Chondrocyte (in vitro differentiated cells): ENCODE data around the gene AP1G2. TPM values are rescaled to one million over a fixed set of nuclear protein-coding genes. Genes with fewer than 3 reads are reported as not detected.

Experiments
- DNase-seq: peaks from one replicate; pipeline ENCODE4 v3.0.0; 2021; ENCODE audit warnings: mixed read lengths, low spot score
- H3K27ac Mint-ChIP-seq: one replicate; pipeline ENCODE4 v1.8.0; 2021; ENCODE audit warnings: mild to moderate bottlenecking, moderate library complexity, mixed read lengths; ENCODE audit not compliant: unreplicated experiment
- H3K27me3 Mint-ChIP-seq: 2 replicates; pipeline ENCODE4 v1.8.0; 2021; ENCODE audit warnings: low read depth, mixed read lengths
- H3K36me3 Mint-ChIP-seq: 2 replicates; pipeline ENCODE4 v1.8.0; 2021; ENCODE audit warnings: low read depth, mixed read lengths
- H3K4me1 Mint-ChIP-seq: 2 replicates; pipeline ENCODE4 v1.8.0; 2021; ENCODE audit warnings: low read depth, mild to moderate bottlenecking, mixed read lengths
- H3K4me3 Mint-ChIP-seq: one replicate; pipeline ENCODE4 v1.8.0; 2021; ENCODE audit warnings: mild to moderate bottlenecking, moderate library complexity, mixed read lengths; ENCODE audit not compliant: unreplicated experiment
- H3K9me3 Mint-ChIP-seq: 2 replicates; pipeline ENCODE4 v1.8.0; 2021; ENCODE audit warnings: low read depth, mixed read lengths
- total RNA-seq: library from RNA; stranded (reverse); gene quantifications from 3 replicates; pipeline ENCODE4 v1.2.1, GENCODE V29; 2021
- TF ChIP-seq, protein P1 (sequence below): fragments of 200-600 bp; sonication (generic); IDR thresholded peaks from 2 replicates; pipeline ENCODE4 v1.5.0; 2021; ENCODE audit warnings: antibody characterized with exemption, mild to moderate bottlenecking, moderate library complexity

The AP1G2 gene
- total RNA-seq, 1 donor from 2014 or later: 16.4 TPM

DNA sequence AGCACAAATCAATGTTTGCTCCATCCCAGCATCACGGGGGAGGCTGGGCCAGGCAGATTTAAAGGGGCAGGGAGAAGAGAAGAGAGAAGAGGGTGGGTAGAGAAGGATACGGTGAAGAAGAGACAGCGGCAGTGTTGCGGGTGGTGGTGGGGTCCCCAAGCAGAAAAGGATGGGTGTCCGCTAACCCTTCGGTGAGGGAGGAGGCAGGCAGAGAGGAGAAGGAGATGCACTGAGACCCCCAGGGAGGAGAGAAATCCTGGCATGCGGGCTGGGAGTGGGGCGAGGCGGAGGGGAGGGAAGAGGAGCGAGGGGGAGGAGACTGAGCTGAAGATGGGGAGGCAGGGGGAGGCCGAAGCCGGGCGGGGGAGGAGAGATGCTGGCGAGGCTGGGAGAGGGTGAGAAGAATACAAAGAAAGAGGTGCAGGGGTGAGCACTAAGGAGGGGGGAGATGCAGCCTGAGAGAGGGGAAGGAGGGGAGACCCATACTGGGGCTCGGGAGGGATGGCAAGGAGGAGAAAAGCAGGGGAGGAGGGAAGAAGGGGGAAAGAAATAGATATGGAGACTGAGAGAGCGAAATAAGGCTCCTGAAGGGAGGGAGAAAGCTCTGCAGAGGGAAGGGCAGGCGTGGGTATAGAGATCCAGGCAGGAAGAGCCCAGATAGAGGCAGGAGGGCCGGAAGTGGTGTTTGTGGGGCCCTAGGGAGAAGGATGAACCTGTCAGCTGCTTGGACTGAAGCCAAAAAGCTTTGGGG, 11.1 kb upstream of the AP1G2 start, which contains the start of gene JPH4:
Gene JPH4 (minus strand): TSS at position 231 of the 751 bp plus-strand sequence. CDS start 1,337 bp downstream, outside the sequence.
- no peaks in the 10 kb centered on the region for H3K36me3 Mint-ChIP-seq
- TF ChIP-seq, protein P1, sequence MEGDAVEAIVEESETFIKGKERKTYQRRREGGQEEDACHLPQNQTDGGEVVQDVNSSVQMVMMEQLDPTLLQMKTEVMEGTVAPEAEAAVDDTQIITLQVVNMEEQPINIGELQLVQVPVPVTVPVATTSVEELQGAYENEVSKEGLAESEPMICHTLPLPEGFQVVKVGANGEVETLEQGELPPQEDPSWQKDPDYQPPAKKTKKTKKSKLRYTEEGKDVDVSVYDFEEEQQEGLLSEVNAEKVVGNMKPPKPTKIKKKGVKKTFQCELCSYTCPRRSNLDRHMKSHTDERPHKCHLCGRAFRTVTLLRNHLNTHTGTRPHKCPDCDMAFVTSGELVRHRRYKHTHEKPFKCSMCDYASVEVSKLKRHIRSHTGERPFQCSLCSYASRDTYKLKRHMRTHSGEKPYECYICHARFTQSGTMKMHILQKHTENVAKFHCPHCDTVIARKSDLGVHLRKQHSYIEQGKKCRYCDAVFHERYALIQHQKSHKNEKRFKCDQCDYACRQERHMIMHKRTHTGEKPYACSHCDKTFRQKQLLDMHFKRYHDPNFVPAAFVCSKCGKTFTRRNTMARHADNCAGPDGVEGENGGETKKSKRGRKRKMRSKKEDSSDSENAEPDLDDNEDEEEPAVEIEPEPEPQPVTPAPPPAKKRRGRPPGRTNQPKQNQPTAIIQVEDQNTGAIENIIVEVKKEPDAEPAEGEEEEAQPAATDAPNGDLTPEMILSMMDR: no peak
- no peak within 1 kb of the TSS for H3K27ac Mint-ChIP-seq
- no peak within 1 kb of the TSS for H3K4me3 Mint-ChIP-seq
- H3K9me3 Mint-ChIP-seq: no peaks in the 10 kb centered on the region
- H3K4me1 Mint-ChIP-seq: peaks cover 14% of the 10 kb centered on the region
- H3K27me3 Mint-ChIP-seq: peaks cover 52% of the 10 kb centered on the region
- DNase-seq: peak; percentile 54

DNA sequence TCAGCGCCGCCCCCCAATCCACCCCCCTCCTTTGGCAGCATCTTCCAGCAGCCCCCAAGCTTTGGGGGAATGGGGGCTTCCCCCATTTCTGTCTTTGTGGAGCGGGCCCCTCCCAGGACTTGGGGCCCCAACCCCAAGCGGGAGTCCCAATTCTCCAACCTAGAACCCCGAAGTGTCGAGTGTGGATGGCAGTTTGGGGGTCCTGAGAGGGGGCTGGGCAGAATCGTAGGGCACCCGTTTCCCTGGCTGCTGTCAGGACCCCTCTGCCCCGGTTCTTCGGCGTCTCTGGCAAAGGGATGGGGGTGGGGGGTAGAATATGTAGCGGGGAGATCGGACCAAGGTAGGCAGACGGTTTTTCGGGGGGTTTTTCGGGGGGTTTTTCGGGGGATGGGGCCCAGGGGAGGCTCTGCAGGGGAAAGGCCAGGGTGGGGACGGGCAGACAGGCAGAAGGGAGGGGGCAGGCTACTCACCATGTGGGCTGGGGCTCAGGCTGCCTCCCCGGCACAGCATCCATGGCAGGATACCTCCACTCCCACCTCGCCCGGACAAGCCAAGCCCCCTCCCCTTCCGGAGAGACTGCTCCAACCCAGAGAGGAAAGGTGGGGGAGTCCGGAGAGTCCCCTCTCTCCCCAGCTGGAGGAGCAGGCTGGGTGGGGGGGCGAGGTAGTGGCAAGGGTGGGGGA, 10.3 kb upstream of the AP1G2 start:
- peaks cover 57% of the 10 kb centered on the region for H3K27me3 Mint-ChIP-seq
- no peaks in the 10 kb centered on the region for H3K36me3 Mint-ChIP-seq
- H3K4me3 Mint-ChIP-seq: no peak overlapping the region
- TF ChIP-seq, protein P1: no peak
- H3K27ac Mint-ChIP-seq: no peak overlapping the region
- peaks cover 14% of the 10 kb centered on the region for H3K4me1 Mint-ChIP-seq
- DNase-seq: peak; percentile 59
- H3K9me3 Mint-ChIP-seq: no peaks in the 10 kb centered on the region

DNA sequence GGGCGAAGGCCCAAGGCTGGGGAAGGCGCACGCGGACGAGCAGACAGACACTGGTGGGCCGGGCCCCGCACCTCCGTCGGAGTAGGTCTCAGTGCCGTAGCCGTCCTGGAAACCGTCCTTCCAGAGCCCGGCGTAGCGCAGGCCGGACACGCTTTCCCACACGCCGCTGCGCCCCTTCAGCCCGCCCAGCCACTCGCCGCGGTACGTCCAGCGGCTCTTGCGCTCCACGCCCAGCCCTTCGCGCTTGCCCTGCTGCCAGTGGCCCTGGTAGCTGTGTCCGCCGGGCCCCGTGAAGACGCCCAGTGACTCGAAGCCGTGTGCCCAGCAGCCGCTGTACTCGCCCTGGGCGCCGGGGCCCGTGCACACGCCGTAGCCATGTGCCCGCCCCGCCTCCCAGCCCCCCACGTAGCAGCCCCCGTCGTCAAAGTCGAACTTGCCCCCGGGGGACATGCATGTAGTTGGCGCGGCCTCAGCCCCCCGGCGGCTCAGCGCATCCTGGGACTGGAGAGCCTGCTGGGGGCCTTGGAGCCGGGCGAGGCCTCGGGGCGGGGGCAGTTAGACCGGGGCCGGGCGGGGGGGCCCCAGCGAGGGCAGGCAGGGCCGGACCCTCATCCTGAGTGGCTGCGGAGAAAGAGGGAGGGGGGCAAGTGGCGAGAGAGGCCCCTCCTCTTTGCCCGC, 9.6 kb upstream of the AP1G2 start:
- TF ChIP-seq, protein P1: no peak
- Mint-ChIP-seq H3K27ac (no peak overlapping the region), H3K9me3 (no peaks in the 10 kb centered on the region), H3K4me1 (peaks cover 14% of the 10 kb centered on the region), H3K36me3 (no peaks in the 10 kb centered on the region), H3K27me3 (peaks cover 57% of the 10 kb centered on the region), H3K4me3 (peak overlapping the region; percentile 41)
- DNase-seq: peak; percentile 74

DNA sequence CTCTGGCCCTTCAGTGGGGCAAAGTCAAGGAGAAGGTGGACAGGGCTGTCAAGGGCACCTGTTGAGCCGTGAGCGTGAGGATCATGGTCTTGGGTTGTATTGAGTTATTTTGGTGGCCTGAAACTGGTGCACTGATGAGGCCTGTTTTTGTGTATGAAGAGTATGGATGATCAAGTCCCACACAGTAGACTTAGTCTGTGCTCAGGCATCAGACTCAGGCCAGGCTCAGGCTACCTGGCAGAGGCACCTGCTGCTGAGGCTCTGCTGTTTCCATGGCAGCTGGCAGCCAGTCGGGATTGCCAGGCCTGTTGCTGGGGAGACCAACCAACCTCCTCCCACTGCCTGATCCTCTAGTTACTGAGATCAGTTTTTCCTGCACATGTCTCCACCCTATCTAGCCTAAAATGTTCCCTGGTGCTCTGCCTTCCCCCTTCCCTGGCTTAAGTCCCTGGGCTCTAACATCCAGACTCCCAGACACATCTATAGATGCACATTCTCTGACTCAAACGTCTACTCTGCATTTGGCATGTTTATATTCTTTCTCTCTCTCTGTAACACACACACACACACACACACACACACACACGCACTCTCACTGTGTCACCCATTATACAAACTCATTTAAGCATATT, 5.9 kb upstream of the AP1G2 start:
- Mint-ChIP-seq H3K36me3 (no peaks in the 10 kb centered on the region), H3K27me3 (peaks cover 50% of the 10 kb centered on the region), H3K27ac (no peak overlapping the region), H3K4me1 (peaks cover 11% of the 10 kb centered on the region), H3K9me3 (no peaks in the 10 kb centered on the region), H3K4me3 (no peak overlapping the region)
- TF ChIP-seq, protein P1: no peak
- peak; percentile 53 for DNase-seq

DNA sequence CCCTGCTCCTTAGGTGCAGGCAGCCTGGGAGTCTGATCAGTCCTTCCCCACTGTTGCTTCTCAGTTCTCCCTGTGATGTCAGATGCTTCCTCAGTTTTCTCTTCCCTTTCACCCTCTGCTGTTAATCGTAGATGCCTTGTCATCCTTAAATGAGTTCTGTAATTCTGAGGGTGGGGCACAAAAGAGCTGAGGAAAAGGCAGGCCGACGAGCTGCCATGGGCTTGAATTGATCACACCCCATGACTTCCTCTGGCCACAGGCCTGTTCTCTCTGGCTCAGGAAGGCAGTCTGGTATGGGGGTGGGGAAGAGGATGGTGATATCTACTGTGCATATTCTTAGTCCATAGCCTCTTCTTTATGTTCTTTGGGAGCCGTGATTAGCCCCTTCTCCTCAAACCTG, 5.2 kb upstream of the AP1G2 start:
- no peak overlapping the region for H3K4me3 Mint-ChIP-seq
- no peak overlapping the region for H3K27ac Mint-ChIP-seq
- no peaks in the 10 kb centered on the region for H3K36me3 Mint-ChIP-seq
- H3K9me3 Mint-ChIP-seq: no peaks in the 10 kb centered on the region
- TF ChIP-seq, protein P1: no peak
- peaks cover 47% of the 10 kb centered on the region for H3K27me3 Mint-ChIP-seq
- no peak for DNase-seq
- peaks cover 13% of the 10 kb centered on the region for H3K4me1 Mint-ChIP-seq
